Activated T-cell treated with anti-CD3 and anti-CD28 coated beads, Interleukin-2, amount 50 U/mL, for 4 hours (primary cell): ENCODE results near the gene RABAC1. TPM values are rescaled to one million over a fixed set of nuclear protein-coding genes. Genes with fewer than 3 reads are reported as not detected.
"Not testable (repeated sequence)": the region's sequence is repeated elsewhere in the genome, so short reads cannot be mapped to it uniquely, and the experiment has no call there.

Experiments
- ATAC-seq, 2 donors: fragments of 200-7000 bp; cut with Tn5 transposase; one replicate each; pipeline ENCODE4 v1.10.0; 2021
- DNase-seq: peaks from one replicate; pipeline ENCODE4 v3.0.0-alpha.2; 2020
- H3K27me3 Mint-ChIP-seq: one replicate; pipeline ENCODE4 v1.8.0; 2021; ENCODE audit warnings: low read depth, mixed read lengths
- H3K36me3 Mint-ChIP-seq: one replicate; pipeline ENCODE4 v1.8.0; 2022; ENCODE audit warnings: mixed read lengths; ENCODE audit not compliant: insufficient read depth
- H3K4me1 Mint-ChIP-seq: one replicate; pipeline ENCODE4 v1.8.0; 2021; ENCODE audit warnings: low read depth, mixed read lengths
- H3K4me3 Mint-ChIP-seq: one replicate; pipeline ENCODE4 v1.8.0; 2021; ENCODE audit warnings: mild to moderate bottlenecking, moderate library complexity, mixed read lengths
- H3K9me3 Mint-ChIP-seq: one replicate; pipeline ENCODE4 v1.8.0; 2021; ENCODE audit warnings: mixed read lengths
- total RNA-seq, 3 donors: library from RNA; stranded (reverse); gene quantifications; one replicate each; pipeline ENCODE4 v1.2.1, GENCODE V29; 2021

The RABAC1 gene
- total RNA-seq, 3 donors from 2014 or later: 63.1 to 82.1 (median 70.4) TPM

- ATAC-seq: no peak
- H3K36me3 Mint-ChIP-seq: peaks cover 2% of the 10 kb centered on the region
- no peak for DNase-seq
- peaks cover 6% of the 10 kb centered on the region for H3K27me3 Mint-ChIP-seq
- H3K4me1 Mint-ChIP-seq: peaks cover 17% of the 10 kb centered on the region
- H3K4me3 Mint-ChIP-seq: no peak overlapping the region
- H3K9me3 Mint-ChIP-seq: no peaks in the 10 kb centered on the region
Observed at GRCh38 chr19:41923045-41923788, 35.9 kb downstream of the RABAC1 start.

GRCh38 chr19:41922585-41922984, 36.5 kb downstream of the RABAC1 start:
- ATAC-seq: no peak
- Mint-ChIP-seq H3K36me3 (peaks cover 2% of the 10 kb centered on the region), H3K4me1 (peaks cover 16% of the 10 kb centered on the region), H3K4me3 (no peak overlapping the region), H3K27me3 (peaks cover 6% of the 10 kb centered on the region), H3K9me3 (no peaks in the 10 kb centered on the region)
- DNase-seq: no peak

- no peak overlapping the region for H3K4me3 Mint-ChIP-seq
- no peaks in the 10 kb centered on the region for H3K9me3 Mint-ChIP-seq
- peaks cover 6% of the 10 kb centered on the region for H3K27me3 Mint-ChIP-seq
- peaks cover 2% of the 10 kb centered on the region for H3K36me3 Mint-ChIP-seq
- DNase-seq (no peak), ATAC-seq (peak in 1 of 2 donors; percentile 35)
- H3K4me1 Mint-ChIP-seq: peaks cover 16% of the 10 kb centered on the region
Observed at GRCh38 chr19:41921577-41922576, 37.2 kb downstream of the RABAC1 start.

GRCh38 chr19:41920882-41921576, 38.1 kb downstream of the RABAC1 start:
- no peak overlapping the region for H3K4me3 Mint-ChIP-seq
- DNase-seq (no peak), ATAC-seq (no peak)
- peaks cover 2% of the 10 kb centered on the region for H3K36me3 Mint-ChIP-seq
- peaks cover 16% of the 10 kb centered on the region for H3K4me1 Mint-ChIP-seq
- H3K9me3 Mint-ChIP-seq: no peaks in the 10 kb centered on the region
- peaks cover 6% of the 10 kb centered on the region for H3K27me3 Mint-ChIP-seq

- Mint-ChIP-seq H3K36me3 (peaks cover 2% of the 10 kb centered on the region), H3K4me1 (peaks cover 16% of the 10 kb centered on the region), H3K9me3 (no peaks in the 10 kb centered on the region), H3K27me3 (peaks cover 6% of the 10 kb centered on the region), H3K4me3 (no peak overlapping the region)
- peak; percentile 16 to 33 for ATAC-seq
- no peak for DNase-seq
Observed at GRCh38 chr19:41919948-41920712, 39.0 kb downstream of the RABAC1 start.

GRCh38 chr19:41918653-41919244, 40.4 kb downstream of the RABAC1 start:
- H3K27me3 Mint-ChIP-seq: peaks cover 10% of the 10 kb centered on the region
- H3K4me1 Mint-ChIP-seq: peaks cover 20% of the 10 kb centered on the region
- no peak overlapping the region for H3K4me3 Mint-ChIP-seq
- no peaks in the 10 kb centered on the region for H3K9me3 Mint-ChIP-seq
- peaks cover 2% of the 10 kb centered on the region for H3K36me3 Mint-ChIP-seq
- DNase-seq (no peak), ATAC-seq (no peak)

- ATAC-seq (no peak), DNase-seq (no peak)
- no peaks in the 10 kb centered on the region for H3K9me3 Mint-ChIP-seq
- H3K4me3 Mint-ChIP-seq: no peak overlapping the region
- H3K36me3 Mint-ChIP-seq: no peaks in the 10 kb centered on the region
- H3K4me1 Mint-ChIP-seq: peaks cover 20% of the 10 kb centered on the region
- peaks cover 14% of the 10 kb centered on the region for H3K27me3 Mint-ChIP-seq
Observed at GRCh38 chr19:41918095-41918494, 41.0 kb downstream of the RABAC1 start.

- no peaks in the 10 kb centered on the region for H3K9me3 Mint-ChIP-seq
- H3K4me1 Mint-ChIP-seq: peaks cover 18% of the 10 kb centered on the region
- peaks cover 12% of the 10 kb centered on the region for H3K27me3 Mint-ChIP-seq
- ATAC-seq (no peak), DNase-seq (no peak)
- H3K4me3 Mint-ChIP-seq: no peak overlapping the region
- no peaks in the 10 kb centered on the region for H3K36me3 Mint-ChIP-seq
Observed at GRCh38 chr19:41917676-41918075, 41.4 kb downstream of the RABAC1 start.

- no peak overlapping the region for H3K4me3 Mint-ChIP-seq
- no peak for ATAC-seq
- H3K36me3 Mint-ChIP-seq: no peaks in the 10 kb centered on the region
- H3K27me3 Mint-ChIP-seq: peaks cover 13% of the 10 kb centered on the region
- DNase-seq: no peak
- H3K9me3 Mint-ChIP-seq: no peaks in the 10 kb centered on the region
- H3K4me1 Mint-ChIP-seq: peaks cover 24% of the 10 kb centered on the region
Observed at GRCh38 chr19:41915776-41916414, 43.2 kb downstream of the RABAC1 start.

- Mint-ChIP-seq H3K4me1 (peaks cover 31% of the 10 kb centered on the region), H3K4me3 (no peak overlapping the region), H3K9me3 (no peaks in the 10 kb centered on the region), H3K36me3 (peaks cover 5% of the 10 kb centered on the region), H3K27me3 (peaks cover 13% of the 10 kb centered on the region)
- no peak for DNase-seq
- ATAC-seq: no peak
Observed at GRCh38 chr19:41915021-41915775, 43.9 kb downstream of the RABAC1 start.

GRCh38 chr19:41914424-41914834, 44.7 kb downstream of the RABAC1 start:
- Mint-ChIP-seq H3K27me3 (peaks cover 13% of the 10 kb centered on the region), H3K4me1 (peaks cover 32% of the 10 kb centered on the region)
- ATAC-seq, H3K9me3 Mint-ChIP-seq, H3K36me3 Mint-ChIP-seq, DNase-seq, H3K4me3 Mint-ChIP-seq: not testable (repeated sequence)

GRCh38 chr19:41913538-41914423, 45.3 kb downstream of the RABAC1 start:
- H3K4me3 Mint-ChIP-seq: no peak overlapping the region
- no peaks in the 10 kb centered on the region for H3K9me3 Mint-ChIP-seq
- H3K4me1 Mint-ChIP-seq: peaks cover 32% of the 10 kb centered on the region
- ATAC-seq (peak in 1 of 2 donors; percentile 20), DNase-seq (no peak)
- H3K27me3 Mint-ChIP-seq: peaks cover 13% of the 10 kb centered on the region
- peaks cover 5% of the 10 kb centered on the region for H3K36me3 Mint-ChIP-seq
